BJ (cell line): ENCODE data around the gene TTC33. TPM values are rescaled to one million over a fixed set of nuclear protein-coding genes. Genes with fewer than 3 reads are reported as not detected.
"Not testable (repeated sequence)": the region's sequence is repeated elsewhere in the genome, so short reads cannot be mapped to it uniquely, and the experiment has no call there.

Source experiments
- CTCF ChIA-PET: fragments of 350-600 bp; formaldehyde crosslinking; extraction: SDS; loops from one replicate; lab custom pipeline; 2021; ENCODE audit warnings: antibody characterized with exemption, inconsistent platforms; lab: Yijun Ruan, JAX
- POLR2A ChIA-PET: fragments of 300-600 bp; sonication (Branson Sonifier 250); formaldehyde crosslinking; extraction: SDS; loops from one replicate; lab custom pipeline; 2021; ENCODE audit warnings: antibody characterized with exemption; lab: Charles Lee
- DNase-seq: peaks from one replicate; pipeline ENCODE4 v3.0.0-alpha.2; 2011; ENCODE audit warnings: low read depth
- H3K27me3 ChIP-seq: 2 replicates; pipeline ENCODE4 v1.6.0; 2011; ENCODE audit warnings: low read length; ENCODE audit not compliant: control insufficient read depth, insufficient read depth
- H3K36me3 ChIP-seq: 2 replicates; pipeline ENCODE4 v1.5.1; 2011; ENCODE audit warnings: low read length; ENCODE audit not compliant: control insufficient read depth, insufficient read depth
- H3K4me3 ChIP-seq: 2 replicates; pipeline ENCODE4 v1.5.1; 2011; ENCODE audit warnings: low read depth, mild to moderate bottlenecking, control low read depth, low read length
- polyA plus RNA-seq: library from polyadenylated mRNA; depleted of rRNA; stranded (reverse); fragments of >200 nt; gene quantifications from 2 replicates; pipeline ENCODE4 v1.2.3, GENCODE V29; 2011
- TF ChIP-seq, protein P1 (sequence below): IDR thresholded peaks from 2 replicates; pipeline ENCODE4 v1.5.1; 2011; ENCODE audit warnings: low read depth, mild to moderate bottlenecking, control low read depth, inconsistent platforms, low read length, moderate library complexity; ENCODE audit not compliant: insufficient read depth

Gene TTC33
- polyA plus RNA-seq, 1 experiment: 2.8 TPM

DNA sequence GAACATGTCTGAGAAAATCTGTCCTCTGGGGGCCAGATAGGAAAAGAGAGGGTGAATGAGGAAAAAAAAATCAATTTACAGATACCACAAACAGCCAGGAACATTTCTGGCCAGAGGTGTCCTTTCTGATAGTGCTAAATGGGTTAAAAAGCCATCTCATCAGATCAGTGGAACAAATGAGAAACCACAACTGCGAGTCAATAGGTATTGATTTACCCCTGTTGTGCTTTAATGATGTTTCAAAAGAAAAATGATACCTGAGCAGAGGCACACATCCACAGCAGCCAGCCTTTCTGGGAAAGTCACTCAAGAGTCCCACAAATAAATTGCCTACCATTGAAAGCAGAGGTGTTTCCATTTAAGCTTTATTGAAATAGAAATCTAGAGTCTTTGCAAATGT lies 155.4 kb downstream of the TTC33 start:
- TF ChIP-seq, protein P1, sequence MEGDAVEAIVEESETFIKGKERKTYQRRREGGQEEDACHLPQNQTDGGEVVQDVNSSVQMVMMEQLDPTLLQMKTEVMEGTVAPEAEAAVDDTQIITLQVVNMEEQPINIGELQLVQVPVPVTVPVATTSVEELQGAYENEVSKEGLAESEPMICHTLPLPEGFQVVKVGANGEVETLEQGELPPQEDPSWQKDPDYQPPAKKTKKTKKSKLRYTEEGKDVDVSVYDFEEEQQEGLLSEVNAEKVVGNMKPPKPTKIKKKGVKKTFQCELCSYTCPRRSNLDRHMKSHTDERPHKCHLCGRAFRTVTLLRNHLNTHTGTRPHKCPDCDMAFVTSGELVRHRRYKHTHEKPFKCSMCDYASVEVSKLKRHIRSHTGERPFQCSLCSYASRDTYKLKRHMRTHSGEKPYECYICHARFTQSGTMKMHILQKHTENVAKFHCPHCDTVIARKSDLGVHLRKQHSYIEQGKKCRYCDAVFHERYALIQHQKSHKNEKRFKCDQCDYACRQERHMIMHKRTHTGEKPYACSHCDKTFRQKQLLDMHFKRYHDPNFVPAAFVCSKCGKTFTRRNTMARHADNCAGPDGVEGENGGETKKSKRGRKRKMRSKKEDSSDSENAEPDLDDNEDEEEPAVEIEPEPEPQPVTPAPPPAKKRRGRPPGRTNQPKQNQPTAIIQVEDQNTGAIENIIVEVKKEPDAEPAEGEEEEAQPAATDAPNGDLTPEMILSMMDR: no peak
- ChIA-PET CTCF (interaction anchor here (1.5 kb wide), 1 partner anchor 26 kb away, joined by 3 read pairs; no protein-coding TSS in a partner anchor), POLR2A (no interaction called here)
- Histone ChIP-seq H3K36me3 (no peaks in the 10 kb centered on the region), H3K27me3 (no peaks in the 10 kb centered on the region), H3K4me3 (no peak overlapping the region)
- no peak for DNase-seq

DNA sequence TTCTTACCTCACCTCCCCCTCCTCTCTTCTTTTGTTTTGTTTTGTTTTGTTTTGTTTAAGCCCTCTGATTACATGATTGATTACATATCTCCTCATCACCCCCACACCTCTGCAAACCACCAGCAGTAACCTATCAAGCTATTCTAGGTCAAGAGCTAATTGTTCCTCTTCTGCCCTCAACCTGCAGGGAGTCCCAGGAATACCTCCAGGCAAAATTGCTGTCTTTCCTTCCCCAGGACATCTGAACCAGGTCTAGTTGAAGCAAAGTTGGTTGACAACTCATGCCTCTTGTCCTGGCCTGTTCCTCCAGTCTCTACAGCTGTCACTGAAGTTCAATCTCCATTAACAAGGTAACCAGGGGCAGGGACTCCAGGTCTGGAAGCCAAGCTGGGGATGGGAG lies 156.1 kb downstream of the TTC33 start:
- TF ChIP-seq, protein P1: no peak
- Histone ChIP-seq H3K4me3 (no peak overlapping the region), H3K27me3 (no peaks in the 10 kb centered on the region), H3K36me3 (no peaks in the 10 kb centered on the region)
- POLR2A ChIA-PET: no interaction called here
- CTCF ChIA-PET: interaction anchor here (0.9 to 1.5 kb wide), 2 partner anchors 10 to 26 kb away, joined by 3 read pairs; no protein-coding TSS in a partner anchor
- DNase-seq: no peak

DNA sequence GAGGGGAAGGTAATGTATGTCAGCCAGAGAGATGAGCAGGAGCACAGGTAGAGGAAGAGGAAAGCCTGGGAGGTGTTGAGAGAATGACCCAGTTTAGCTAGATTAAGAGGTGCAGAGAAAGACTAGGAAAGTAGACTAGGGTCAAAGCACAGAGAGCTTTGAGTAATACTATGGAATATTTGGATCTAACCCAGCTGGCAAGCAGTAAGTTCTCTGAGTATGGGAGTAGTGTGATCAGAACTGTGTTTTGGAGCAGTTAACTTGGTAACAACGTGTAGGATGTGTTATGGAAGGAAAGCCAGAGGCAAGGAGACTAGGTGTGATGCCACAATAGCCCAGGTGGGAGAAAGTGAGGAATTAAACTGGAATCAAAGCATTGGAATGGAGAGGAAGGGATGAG lies 160.9 kb downstream of the TTC33 start:
- DNase-seq: no peak
- POLR2A ChIA-PET: no interaction called here
- CTCF ChIA-PET: no interaction called here
- H3K36me3 ChIP-seq: no peaks in the 10 kb centered on the region
- TF ChIP-seq, protein P1: no peak
- H3K4me3 ChIP-seq: no peak overlapping the region
- no peaks in the 10 kb centered on the region for H3K27me3 ChIP-seq

GRCh38 chr5:40591727-40592396 lies 163.9 kb downstream of the TTC33 start:
- H3K4me3 ChIP-seq, H3K27me3 ChIP-seq, H3K36me3 ChIP-seq, CTCF ChIA-PET, POLR2A ChIA-PET, DNase-seq: not testable (repeated sequence)

DNA sequence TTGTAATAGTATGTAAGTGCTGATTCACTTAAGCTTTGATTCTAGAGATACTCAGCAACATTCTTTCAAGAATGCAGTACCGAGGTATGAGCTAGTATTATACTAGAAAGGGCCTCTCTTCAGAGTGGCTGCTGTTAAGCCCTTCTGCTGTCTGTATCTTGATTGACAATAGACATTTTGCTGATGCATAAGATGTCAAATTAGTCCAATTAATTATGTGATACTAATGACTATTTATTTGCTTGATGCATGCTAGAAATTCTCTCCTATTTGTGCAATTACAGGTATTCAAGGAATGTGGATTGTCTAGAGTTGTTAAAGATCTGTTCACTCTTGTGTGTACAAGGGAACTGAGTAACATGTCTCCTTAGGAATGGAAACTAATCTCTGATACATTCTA lies 168.4 kb downstream of the TTC33 start:
- no peaks in the 10 kb centered on the region for H3K27me3 ChIP-seq
- no peak for DNase-seq
- no peak overlapping the region for H3K4me3 ChIP-seq
- no peaks in the 10 kb centered on the region for H3K36me3 ChIP-seq
- ChIA-PET POLR2A (no interaction called here), CTCF (interaction anchor here (0.9 kb wide), 1 partner anchor 73 kb away, joined by 3 read pairs; no protein-coding TSS in a partner anchor)
- TF ChIP-seq, protein P1: no peak
